GM18951 (cell line): ENCODE measurements around the gene GATM.

Experiments
- POLR2A ChIP-seq: IDR thresholded peaks from 4 replicates; pipeline ENCODE4 v1.6.1; 2011; ENCODE audit warnings: mild to moderate bottlenecking; ENCODE audit not compliant: insufficient read length, insufficient read depth; ENCODE audit errors: extremely low read depth
- in situ Hi-C: fragments of 300-500 bp; cut with MboI; formaldehyde crosslinking; loops from one replicate; pipeline ENCODE4 v1.12.0; 2022; ENCODE audit warnings: low sequenced_read_pairs, mixed read lengths, inconsistent platforms; ENCODE audit not compliant: unreplicated experiment

Gene GATM, protein sequence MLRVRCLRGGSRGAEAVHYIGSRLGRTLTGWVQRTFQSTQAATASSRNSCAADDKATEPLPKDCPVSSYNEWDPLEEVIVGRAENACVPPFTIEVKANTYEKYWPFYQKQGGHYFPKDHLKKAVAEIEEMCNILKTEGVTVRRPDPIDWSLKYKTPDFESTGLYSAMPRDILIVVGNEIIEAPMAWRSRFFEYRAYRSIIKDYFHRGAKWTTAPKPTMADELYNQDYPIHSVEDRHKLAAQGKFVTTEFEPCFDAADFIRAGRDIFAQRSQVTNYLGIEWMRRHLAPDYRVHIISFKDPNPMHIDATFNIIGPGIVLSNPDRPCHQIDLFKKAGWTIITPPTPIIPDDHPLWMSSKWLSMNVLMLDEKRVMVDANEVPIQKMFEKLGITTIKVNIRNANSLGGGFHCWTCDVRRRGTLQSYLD

DNA sequence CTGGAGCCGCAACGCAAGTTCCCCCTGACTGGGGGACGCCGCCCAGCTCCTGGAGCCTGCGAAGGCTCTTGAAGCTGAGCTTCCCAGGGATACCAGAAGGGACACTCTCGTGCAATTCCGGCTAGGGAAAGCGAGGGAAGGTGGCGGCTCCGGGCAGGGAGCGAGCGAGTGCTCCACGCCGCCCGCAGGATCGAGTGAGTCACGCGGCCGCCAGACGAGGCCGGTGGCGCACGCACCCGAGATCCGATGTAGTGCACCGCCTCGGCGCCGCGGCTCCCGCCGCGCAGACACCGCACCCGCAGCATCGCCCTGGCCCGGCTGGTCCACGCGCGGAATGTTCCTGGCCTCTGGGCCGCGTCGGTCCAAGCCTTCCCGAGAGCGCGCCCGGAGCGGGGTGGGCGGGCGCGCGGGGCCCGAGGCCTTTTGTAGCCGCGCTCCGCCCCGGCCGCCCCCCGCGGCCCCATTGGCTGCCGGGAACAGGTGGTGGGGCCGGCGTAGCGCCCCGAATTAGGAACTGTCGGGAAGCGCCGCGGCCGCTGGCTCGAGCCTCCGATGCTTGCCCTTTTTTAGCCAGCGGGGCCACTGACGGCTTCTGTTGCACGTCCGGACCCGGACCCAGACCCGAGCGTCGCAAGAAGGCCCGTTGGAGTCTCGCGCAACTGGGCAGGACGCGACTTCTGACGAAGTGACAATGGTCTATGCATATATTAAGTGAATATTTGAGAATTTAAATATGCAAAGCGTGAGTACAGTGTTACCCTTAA is at the start of gene GATM:
Gene GATM (minus strand): TSS at position 396 of the 764 bp plus-strand sequence. CDS start 91 bp downstream, at position 305.
- peak; percentile 97 for TF ChIP-seq POLR2A
- in situ Hi-C loops = no loop called here

DNA sequence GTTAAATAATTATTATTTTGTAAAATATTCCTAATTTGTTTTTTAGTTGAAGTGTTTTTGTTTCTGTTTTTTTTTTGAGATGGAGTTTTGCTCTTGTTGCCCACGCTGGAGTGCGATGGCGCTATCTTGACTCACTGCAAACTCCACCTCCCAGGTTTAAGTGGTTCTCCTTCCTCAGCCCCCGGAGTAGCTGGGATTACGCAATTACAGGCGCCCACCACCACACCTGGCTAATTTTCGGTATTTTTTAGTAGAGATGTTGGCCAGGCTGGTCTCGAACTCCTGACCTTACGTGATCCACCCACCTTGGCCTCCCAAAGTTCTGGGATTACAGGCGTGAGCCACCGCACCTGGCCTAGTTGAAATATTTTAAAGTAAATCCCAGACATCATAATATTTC is 48.7 kb upstream of the GATM start:
- in situ Hi-C loops = no loop called here
- TF ChIP-seq POLR2A = no peak

DNA sequence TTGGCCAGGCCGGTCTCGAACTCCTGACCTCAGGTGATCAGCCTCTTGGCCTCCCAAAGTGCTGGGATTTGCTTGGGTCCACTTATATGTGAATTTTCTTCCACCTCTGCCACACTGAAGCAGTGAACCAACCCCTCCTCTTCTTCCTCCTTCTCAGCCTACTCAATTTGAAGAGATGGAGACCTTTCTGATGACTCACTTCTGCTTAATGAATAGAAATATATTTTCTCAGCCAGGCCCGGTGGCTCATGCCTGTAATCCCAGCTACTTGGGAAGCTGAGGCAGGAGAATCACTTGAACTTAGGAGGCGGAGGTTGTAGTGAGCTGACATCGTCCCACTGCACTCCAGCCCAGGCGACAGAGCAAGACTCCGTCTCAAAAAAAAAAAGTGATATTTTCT is 46.8 kb upstream of the GATM start:
- in situ Hi-C loops = no loop called here

DNA sequence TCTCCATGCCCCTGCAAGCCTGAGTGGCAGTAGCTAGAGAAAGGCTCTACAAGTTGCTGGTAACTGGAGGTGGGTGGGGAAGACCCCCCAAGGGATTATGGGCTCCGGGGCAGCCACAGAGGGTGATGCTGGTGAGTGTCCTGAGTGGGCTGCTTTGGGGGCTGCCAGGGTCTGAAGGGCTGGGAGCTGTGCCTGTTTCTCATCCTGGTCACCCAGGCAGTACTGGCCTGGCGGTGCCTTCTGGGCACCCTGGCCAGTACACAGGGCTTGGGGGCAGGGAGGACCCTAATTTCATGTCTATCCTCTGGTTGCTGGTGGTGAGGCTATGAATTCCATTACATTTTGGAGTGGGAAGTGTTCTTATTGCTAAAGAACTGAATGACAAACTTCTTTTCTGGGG is 46.1 kb upstream of the GATM start:
- TF ChIP-seq POLR2A = no peak
- in situ Hi-C loops = no loop called here

More for the DNA sequence above, 46.8 kb upstream of the GATM start:
- TF ChIP-seq POLR2A = no peak

DNA sequence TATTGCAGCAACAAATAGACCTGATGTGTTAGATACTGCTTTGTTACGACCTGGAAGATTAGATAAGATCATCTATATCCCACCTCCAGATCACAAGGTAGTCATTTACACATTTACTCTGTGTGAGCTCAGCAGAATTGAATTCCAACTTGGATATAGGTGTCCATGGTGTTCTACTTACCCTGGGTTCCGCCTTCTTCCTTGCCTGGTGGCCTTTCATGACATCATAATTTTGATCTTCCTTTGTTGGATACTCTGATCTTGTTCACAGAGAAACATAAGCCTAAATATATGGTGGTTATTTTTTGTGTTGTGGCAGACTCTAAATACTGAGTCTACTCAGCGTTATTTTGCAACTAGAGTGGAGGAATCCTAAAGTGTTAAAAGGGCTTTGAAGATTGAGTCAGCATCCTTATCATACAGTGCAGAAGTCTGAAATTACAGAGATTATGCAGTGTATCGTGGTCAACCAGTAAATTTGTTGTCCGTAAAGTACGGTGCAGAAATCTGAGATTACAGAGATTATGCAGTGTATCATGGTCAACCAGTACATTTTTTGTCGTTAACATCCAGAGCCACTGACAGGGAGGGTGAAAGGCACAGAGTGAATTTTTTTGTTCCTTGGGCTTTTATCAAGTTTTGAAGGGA is 39.1 kb upstream of the GATM start:
- no peak for TF ChIP-seq POLR2A

DNA sequence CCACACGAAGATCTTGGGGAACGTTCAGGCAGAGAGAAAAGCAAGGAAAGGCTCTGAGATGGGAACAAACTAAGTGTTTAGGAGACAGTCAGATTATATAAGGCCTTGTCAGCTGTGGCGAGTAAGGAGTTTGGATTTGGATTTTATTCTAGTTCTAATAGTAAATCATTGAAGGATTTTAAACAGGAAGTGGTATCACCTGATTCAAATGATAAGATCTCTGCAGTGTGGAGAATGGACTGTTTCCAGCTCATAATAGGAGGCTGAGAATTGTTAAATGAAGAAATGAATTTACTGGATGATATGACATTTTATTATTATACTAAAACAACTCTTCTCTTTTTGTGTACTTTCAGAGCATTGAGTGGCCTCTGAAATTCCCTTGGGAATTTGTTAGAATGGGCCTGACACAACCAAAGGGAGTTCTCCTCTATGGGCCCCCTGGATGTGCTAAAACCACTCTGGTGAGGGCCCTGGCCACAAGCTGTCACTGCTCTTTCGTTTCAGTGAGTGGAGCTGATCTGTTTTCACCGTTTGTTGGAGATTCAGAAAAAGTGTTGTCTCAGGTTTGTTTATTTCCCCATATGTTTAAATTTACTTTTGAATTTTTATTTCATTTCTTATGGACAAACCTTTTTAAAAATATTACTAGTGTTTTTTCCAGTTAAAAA is 36.0 kb upstream of the GATM start:
- in situ Hi-C loops = no loop called here
- no peak for TF ChIP-seq POLR2A

More for the DNA sequence above, 39.1 kb upstream of the GATM start:
- in situ Hi-C loops = no loop called here

DNA sequence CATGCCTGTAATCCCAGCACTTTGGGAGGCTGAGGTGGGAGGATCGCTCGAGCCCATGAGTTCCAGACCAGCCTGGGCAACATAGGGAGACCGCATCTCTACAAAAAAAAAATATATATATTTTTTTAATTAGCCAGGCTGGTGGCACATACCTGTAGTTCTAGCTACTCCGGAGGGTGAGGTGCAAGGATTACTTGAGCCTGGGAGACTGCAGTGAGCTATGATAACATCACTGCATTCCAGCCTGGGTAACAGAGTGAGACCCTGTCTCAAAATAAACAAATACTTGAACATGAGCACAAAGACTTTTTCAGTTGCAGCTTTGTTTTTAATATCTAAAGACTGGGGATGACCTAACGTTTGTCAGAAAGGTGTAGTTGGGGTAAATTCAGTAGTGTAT is 31.3 kb upstream of the GATM start:
- TF ChIP-seq POLR2A = no peak

DNA sequence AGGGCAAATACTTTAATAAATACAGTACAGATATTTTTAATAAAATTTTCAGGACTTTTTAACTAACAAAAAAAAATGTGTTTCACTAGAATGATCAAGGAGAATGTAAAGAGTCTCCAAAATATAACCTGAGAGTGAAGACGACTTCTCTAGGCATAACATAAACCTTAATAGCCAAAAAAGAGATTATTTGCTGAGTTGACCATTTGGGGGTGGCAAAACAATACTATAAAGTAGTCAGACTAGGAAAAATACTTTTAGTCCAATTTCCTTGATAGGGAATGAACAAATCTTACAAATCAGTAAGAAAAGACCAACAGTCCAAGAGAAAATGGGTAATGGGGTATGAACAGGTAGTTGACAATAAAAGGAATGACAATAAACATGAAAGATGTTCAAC is 29.4 kb upstream of the GATM start:
- TF ChIP-seq POLR2A = no peak

More for the DNA sequence above, 31.3 kb upstream of the GATM start:
- in situ Hi-C loops = loop anchor here (10.0 kb wide), 1 partner anchor 205 kb away; no protein-coding TSS in a partner anchor

DNA sequence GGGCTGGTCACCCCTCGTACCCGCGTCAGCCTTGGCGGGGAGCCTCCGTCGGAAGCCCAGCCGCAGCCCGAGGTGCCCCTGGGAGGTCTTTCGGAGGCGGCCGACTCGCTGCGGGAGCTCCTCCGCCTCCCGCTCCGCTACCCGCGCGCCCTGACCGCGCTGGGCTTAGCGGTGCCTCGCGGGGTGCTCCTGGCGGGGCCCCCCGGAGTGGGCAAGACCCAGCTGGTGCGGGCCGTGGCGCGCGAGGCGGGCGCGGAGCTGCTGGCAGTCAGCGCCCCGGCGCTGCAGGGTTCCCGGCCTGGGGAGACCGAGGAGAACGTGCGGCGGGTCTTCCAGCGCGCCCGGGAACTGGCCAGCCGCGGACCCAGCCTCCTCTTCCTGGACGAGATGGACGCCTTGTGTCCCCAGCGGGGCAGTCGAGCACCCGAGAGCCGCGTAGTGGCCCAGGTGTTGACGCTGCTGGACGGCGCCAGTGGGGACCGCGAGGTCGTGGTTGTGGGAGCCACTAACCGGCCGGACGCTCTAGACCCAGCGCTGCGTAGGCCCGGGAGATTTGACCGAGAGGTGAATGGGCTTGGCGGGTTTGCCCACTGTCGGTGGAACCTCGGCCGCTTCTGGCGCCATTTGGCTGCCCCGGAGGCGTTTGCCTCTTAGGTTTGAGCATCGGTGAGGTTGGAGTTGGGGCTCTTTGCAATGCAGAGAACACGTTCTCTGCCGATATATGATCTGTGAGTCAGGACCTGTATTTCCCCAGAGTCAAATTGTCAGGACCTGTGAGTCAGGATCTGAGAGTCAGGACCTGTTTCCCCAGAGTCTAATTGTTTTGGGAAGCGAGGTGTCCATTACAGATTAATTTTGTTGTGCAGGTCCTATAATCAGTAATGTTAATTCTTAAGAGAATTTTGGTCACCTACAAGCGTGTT is 24.9 kb upstream of the GATM start:
- TF ChIP-seq POLR2A = no peak
- in situ Hi-C loops = loop anchor here (10.0 kb wide), 1 partner anchor 198 kb away; no protein-coding TSS in a partner anchor

More for the DNA sequence above, 29.4 kb upstream of the GATM start:
- in situ Hi-C loops = loop anchor here (10.0 kb wide), 1 partner anchor 203 kb away; no protein-coding TSS in a partner anchor

DNA sequence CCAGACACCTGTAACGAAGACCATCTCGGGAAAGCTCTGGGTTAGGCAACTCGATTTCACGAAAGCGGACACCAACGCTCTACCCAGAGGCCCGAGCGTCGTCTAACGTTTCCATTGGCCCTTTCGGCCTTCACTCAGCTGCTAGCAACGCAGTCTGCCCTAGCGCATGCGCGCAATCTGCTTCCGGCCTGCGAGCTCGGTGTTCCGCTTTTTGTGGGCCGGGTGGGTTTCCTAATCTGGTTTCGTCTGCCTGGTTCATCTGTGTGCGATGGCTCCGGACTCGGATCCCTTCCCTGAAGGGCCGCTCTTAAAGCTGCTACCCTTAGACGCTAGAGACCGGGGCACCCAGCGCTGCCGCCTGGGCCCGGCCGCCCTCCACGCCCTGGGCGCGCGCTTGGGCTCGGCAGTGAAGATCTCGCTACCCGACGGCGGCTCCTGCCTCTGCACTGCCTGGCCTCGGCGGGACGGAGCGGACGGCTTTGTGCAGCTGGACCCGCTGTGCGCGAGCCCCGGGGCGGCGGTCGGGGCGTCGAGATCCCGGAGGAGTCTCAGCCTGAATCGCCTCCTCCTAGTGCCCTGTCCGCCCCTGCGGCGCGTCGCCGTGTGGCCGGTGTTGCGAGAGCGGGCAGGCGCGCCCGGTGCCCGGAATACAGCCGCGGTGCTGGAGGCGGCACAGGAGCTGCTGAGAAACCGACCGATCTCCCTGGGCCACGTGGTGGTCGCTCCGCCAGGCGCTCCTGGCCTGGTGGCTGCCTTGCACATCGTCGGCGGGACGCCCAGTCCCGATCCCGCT is 24.0 kb upstream of the GATM start:
- in situ Hi-C loops = loop anchor here (10.0 kb wide), 1 partner anchor 198 kb away; no protein-coding TSS in a partner anchor
- TF ChIP-seq POLR2A = peak; percentile 94

DNA sequence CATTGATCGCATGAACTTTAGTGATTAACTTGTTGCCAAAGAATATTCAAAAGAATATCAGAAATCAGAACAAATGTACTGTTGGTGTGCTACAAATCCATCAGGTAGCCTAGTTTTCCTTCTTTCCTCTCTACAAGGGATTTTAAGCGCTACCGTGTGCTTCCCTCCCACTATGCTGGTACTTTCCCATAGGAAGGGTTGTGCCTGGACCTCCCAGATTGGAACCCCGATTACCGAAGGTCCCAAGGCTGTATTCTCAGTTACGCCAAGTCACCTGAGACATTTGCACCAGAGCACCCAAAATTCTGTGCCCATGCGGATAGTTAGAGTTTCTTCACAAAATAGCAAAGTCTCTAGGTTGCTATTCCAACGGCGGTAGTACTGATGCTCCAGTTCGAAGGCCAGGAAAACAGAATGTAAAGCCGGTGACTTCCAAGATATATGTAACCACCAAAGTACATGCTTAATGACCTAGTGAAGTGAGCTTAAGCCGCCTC is 23.4 kb upstream of the GATM start:
- in situ Hi-C loops = loop anchor here (10.0 kb wide), 1 partner anchor 197 kb away; no protein-coding TSS in a partner anchor

More for the DNA sequence above, 23.4 kb upstream of the GATM start:
- no peak for TF ChIP-seq POLR2A
